ENCODE measurements around the gene DUSP15.

DUSP15 gene

DNA sequence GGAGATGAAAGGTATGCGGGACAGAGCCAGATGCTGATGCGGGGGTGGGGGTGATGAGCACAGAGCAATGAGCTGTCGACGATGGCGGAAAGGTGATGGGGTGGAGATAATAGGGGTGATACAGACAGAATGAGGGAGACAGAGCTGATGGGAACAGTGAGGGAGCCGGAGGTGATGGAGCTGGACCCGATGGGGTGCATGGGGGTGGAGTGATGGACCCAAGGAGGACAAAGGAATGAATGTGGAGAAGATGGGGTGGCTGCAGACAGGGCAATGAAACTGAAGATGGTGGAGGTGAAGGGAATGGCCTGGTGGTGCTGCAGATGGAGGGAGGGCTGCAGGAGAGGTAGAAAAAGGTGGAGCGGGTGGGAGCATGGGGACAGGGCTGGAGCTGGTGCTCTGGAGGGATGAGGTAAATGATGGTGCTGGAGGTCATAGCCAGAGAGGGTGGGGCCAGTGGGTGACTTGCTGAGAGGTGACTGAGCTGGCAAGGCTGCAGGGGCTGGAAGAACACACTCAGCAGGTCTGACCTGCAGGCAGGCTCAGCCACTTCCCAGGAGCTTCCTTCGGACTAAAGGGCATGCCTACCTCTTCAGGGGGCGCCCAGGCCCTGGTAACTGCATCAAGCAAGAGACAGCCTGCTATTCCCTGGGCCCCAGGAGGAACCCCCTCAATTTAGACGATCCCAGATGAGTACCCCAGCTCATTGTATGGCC lies 18.9 kb downstream of the DUSP15 start:
- DNase-seq = no peak
- H3K9me3 ChIP-seq (ENCODE audit: control insufficient read depth, low read length) = no peaks in the 10 kb centered on the region
- H3K4me1 ChIP-seq (ENCODE audit: control insufficient read depth, insufficient read depth, low read length, poor library complexity, severe bottlenecking) = no peaks in the 10 kb centered on the region
- H3K27ac ChIP-seq (ENCODE audit: insufficient read depth, low read length, poor library complexity, severe bottlenecking) = no peak overlapping the region
- peaks cover 11% of the 10 kb centered on the region for H3K27me3 ChIP-seq (replicated peaks; ENCODE audit: control insufficient read depth, insufficient read depth, low read length, poor library complexity, severe bottlenecking)
- H3K4me3 ChIP-seq (ENCODE audit: insufficient read depth, low read depth, low read length, poor library complexity, severe bottlenecking) = no peak overlapping the region
- no peaks in the 10 kb centered on the region for H3K36me3 ChIP-seq (ENCODE audit: control insufficient read depth, insufficient read depth, low read length)

- Histone ChIP-seq H3K4me3 (ENCODE audit: insufficient read depth, low read depth, low read length, poor library complexity, severe bottlenecking) (no peak overlapping the region), H3K36me3 (ENCODE audit: control insufficient read depth, insufficient read depth, low read length) (no peaks in the 10 kb centered on the region), H3K9me3 (ENCODE audit: control insufficient read depth, low read length) (no peaks in the 10 kb centered on the region), H3K27me3 (replicated peaks; ENCODE audit: control insufficient read depth, insufficient read depth, low read length, poor library complexity, severe bottlenecking) (peaks cover 6% of the 10 kb centered on the region), H3K4me1 (ENCODE audit: control insufficient read depth, insufficient read depth, low read length, poor library complexity, severe bottlenecking) (no peaks in the 10 kb centered on the region), H3K27ac (ENCODE audit: insufficient read depth, low read length, poor library complexity, severe bottlenecking) (no peak overlapping the region)
- DNase-seq = no peak
These were observed 20.9 kb downstream of the DUSP15 start for GRCh38 chr20:31849306-31849930.

- H3K27ac ChIP-seq (ENCODE audit: insufficient read depth, low read length, poor library complexity, severe bottlenecking) = no peak overlapping the region
- DNase-seq = no peak
- no peaks in the 10 kb centered on the region for H3K36me3 ChIP-seq (ENCODE audit: control insufficient read depth, insufficient read depth, low read length)
- H3K4me3 ChIP-seq (ENCODE audit: insufficient read depth, low read depth, low read length, poor library complexity, severe bottlenecking) = no peak overlapping the region
- no peaks in the 10 kb centered on the region for H3K9me3 ChIP-seq (ENCODE audit: control insufficient read depth, low read length)
- H3K27me3 ChIP-seq (replicated peaks; ENCODE audit: control insufficient read depth, insufficient read depth, low read length, poor library complexity, severe bottlenecking) = peaks cover 6% of the 10 kb centered on the region
- H3K4me1 ChIP-seq (ENCODE audit: control insufficient read depth, insufficient read depth, low read length, poor library complexity, severe bottlenecking) = no peaks in the 10 kb centered on the region
These were observed 22.0 kb downstream of the DUSP15 start for GRCh38 chr20:31848088-31848999.

DNA sequence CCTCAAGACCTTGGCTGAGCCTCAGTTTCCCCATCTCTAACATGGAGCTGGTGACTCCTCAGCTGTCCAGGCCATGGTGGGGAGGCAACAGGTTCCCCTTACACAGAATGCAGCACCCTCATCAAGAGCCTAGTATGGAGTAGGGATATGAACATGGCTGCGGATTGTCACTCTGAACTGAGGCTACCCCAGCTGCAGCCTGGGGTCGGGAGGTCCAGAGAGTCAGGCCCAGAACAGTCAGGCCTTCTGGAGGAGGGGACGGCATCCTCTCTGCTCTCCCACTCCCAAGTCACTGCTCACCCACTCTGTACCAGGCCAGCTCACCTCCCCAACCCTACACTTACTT lies 23.6 kb downstream of the DUSP15 start:
- Histone ChIP-seq H3K36me3 (ENCODE audit: control insufficient read depth, insufficient read depth, low read length) (no peaks in the 10 kb centered on the region), H3K27ac (ENCODE audit: insufficient read depth, low read length, poor library complexity, severe bottlenecking) (no peak overlapping the region), H3K27me3 (replicated peaks; ENCODE audit: control insufficient read depth, insufficient read depth, low read length, poor library complexity, severe bottlenecking) (no peaks in the 10 kb centered on the region), H3K4me1 (ENCODE audit: control insufficient read depth, insufficient read depth, low read length, poor library complexity, severe bottlenecking) (no peaks in the 10 kb centered on the region), H3K9me3 (ENCODE audit: control insufficient read depth, low read length) (no peaks in the 10 kb centered on the region), H3K4me3 (ENCODE audit: insufficient read depth, low read depth, low read length, poor library complexity, severe bottlenecking) (no peak overlapping the region)
- no peak for DNase-seq

DNA sequence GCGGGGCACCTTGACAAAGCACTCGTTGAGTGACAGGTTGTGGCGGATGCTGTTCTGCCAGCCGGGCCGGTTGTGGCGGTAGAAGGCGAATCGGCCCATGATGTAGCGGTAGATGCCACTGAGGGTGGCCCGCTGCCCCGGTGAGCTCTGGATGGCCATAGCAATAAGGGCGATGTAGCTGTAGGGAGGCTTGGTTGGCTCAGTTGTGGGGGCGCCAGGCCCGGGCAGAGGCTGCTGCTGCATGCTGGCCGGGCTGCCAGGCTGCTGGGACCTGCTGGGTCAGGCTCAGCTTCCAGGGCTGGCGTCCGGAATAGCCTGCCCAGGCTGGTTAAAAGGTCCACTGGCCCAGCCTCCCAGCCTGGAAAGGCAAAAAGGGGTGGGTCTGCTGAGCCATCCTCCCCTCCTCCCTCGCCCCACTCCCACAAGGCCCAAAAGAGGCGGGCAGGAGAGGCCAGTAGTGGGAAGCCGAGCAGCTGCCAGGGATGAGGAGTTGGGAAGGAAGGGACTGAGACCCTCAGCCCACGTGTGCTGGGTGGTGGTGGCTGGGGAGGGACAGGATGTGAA lies 24.9 kb downstream of the DUSP15 start, which contains the start of gene FOXS1:
Gene FOXS1 (minus strand): TSS at position 305 of the 564 bp plus-strand sequence. CDS start 62 bp downstream, at position 243.
- H3K27ac ChIP-seq (ENCODE audit: insufficient read depth, low read length, poor library complexity, severe bottlenecking) = no peak within 1 kb of the TSS
- H3K4me1 ChIP-seq (ENCODE audit: control insufficient read depth, insufficient read depth, low read length, poor library complexity, severe bottlenecking) = no peaks in the 10 kb centered on the region
- no peaks in the 10 kb centered on the region for H3K9me3 ChIP-seq (ENCODE audit: control insufficient read depth, low read length)
- no peaks in the 10 kb centered on the region for H3K36me3 ChIP-seq (ENCODE audit: control insufficient read depth, insufficient read depth, low read length)
- H3K27me3 ChIP-seq (replicated peaks; ENCODE audit: control insufficient read depth, insufficient read depth, low read length, poor library complexity, severe bottlenecking) = no peaks in the 10 kb centered on the region
- no peak for DNase-seq
- H3K4me3 ChIP-seq (ENCODE audit: insufficient read depth, low read depth, low read length, poor library complexity, severe bottlenecking) = no peak within 1 kb of the TSS

DNA sequence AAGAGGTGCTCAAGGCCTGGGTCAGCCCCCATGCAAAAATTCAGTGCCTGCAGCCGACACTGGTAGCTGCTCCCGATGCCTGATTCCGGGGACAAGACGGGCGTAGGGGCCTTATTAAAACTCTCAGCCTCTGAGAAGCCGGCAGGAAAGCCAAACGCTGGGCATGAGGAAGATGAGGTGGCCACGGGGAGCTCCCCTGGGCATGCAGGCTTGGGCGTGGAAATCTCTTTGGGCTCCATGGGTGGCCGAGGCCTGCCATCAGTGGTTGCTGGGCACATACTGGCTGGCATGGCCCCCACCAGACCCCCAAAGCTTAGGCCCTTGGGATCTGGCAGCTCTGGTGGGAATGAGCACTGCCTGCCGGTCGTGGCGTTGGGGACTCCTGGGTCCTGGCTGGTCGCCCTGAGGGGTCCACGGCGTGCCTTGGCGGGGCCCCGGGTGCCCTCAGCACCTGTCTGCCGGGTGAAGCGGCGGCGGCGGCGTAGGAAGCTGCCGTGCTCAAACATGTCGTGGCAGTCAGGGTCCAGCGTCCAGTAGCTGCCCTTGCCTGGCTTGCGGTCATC lies 25.5 kb downstream of the DUSP15 start:
- Histone ChIP-seq H3K9me3 (ENCODE audit: control insufficient read depth, low read length) (no peaks in the 10 kb centered on the region), H3K27ac (ENCODE audit: insufficient read depth, low read length, poor library complexity, severe bottlenecking) (no peak overlapping the region), H3K4me1 (ENCODE audit: control insufficient read depth, insufficient read depth, low read length, poor library complexity, severe bottlenecking) (no peaks in the 10 kb centered on the region), H3K27me3 (replicated peaks; ENCODE audit: control insufficient read depth, insufficient read depth, low read length, poor library complexity, severe bottlenecking) (no peaks in the 10 kb centered on the region), H3K4me3 (ENCODE audit: insufficient read depth, low read depth, low read length, poor library complexity, severe bottlenecking) (no peak overlapping the region), H3K36me3 (ENCODE audit: control insufficient read depth, insufficient read depth, low read length) (no peaks in the 10 kb centered on the region)
- DNase-seq = no peak

- Histone ChIP-seq H3K4me1 (ENCODE audit: control insufficient read depth, insufficient read depth, low read length, poor library complexity, severe bottlenecking) (no peaks in the 10 kb centered on the region), H3K4me3 (ENCODE audit: insufficient read depth, low read depth, low read length, poor library complexity, severe bottlenecking) (no peak overlapping the region), H3K27me3 (replicated peaks; ENCODE audit: control insufficient read depth, insufficient read depth, low read length, poor library complexity, severe bottlenecking) (no peaks in the 10 kb centered on the region), H3K27ac (ENCODE audit: insufficient read depth, low read length, poor library complexity, severe bottlenecking) (no peak overlapping the region), H3K36me3 (ENCODE audit: control insufficient read depth, insufficient read depth, low read length) (no peaks in the 10 kb centered on the region), H3K9me3 (ENCODE audit: control insufficient read depth, low read length) (no peaks in the 10 kb centered on the region)
- DNase-seq = no peak
These were observed 26.4 kb downstream of the DUSP15 start for GRCh38 chr20:31843881-31844280.

GRCh38 chr20:31843288-31843687 lies 27.0 kb downstream of the DUSP15 start:
- H3K27ac ChIP-seq (ENCODE audit: insufficient read depth, low read length, poor library complexity, severe bottlenecking) = no peak overlapping the region
- H3K4me1 ChIP-seq (ENCODE audit: control insufficient read depth, insufficient read depth, low read length, poor library complexity, severe bottlenecking) = no peaks in the 10 kb centered on the region
- no peak for DNase-seq

GRCh38 chr20:31842471-31843157 lies 27.7 kb downstream of the DUSP15 start:
- no peak for DNase-seq

More at GRCh38 chr20:31843288-31843687, 27.0 kb downstream of the DUSP15 start:
- no peaks in the 10 kb centered on the region for H3K36me3 ChIP-seq (ENCODE audit: control insufficient read depth, insufficient read depth, low read length)
- H3K4me3 ChIP-seq (ENCODE audit: insufficient read depth, low read depth, low read length, poor library complexity, severe bottlenecking) = no peak overlapping the region
- no peaks in the 10 kb centered on the region for H3K9me3 ChIP-seq (ENCODE audit: control insufficient read depth, low read length)
- H3K27me3 ChIP-seq (replicated peaks; ENCODE audit: control insufficient read depth, insufficient read depth, low read length, poor library complexity, severe bottlenecking) = no peaks in the 10 kb centered on the region

More at GRCh38 chr20:31842471-31843157, 27.7 kb downstream of the DUSP15 start:
- Histone ChIP-seq H3K36me3 (ENCODE audit: control insufficient read depth, insufficient read depth, low read length) (no peaks in the 10 kb centered on the region), H3K4me1 (ENCODE audit: control insufficient read depth, insufficient read depth, low read length, poor library complexity, severe bottlenecking) (no peaks in the 10 kb centered on the region), H3K4me3 (ENCODE audit: insufficient read depth, low read depth, low read length, poor library complexity, severe bottlenecking) (no peak overlapping the region), H3K27me3 (replicated peaks; ENCODE audit: control insufficient read depth, insufficient read depth, low read length, poor library complexity, severe bottlenecking) (no peaks in the 10 kb centered on the region), H3K27ac (ENCODE audit: insufficient read depth, low read length, poor library complexity, severe bottlenecking) (no peak overlapping the region), H3K9me3 (ENCODE audit: control insufficient read depth, low read length) (no peaks in the 10 kb centered on the region)

All from effector memory CD4-positive, alpha-beta T cell (primary cell).